Pancreas (tissue), 10 donors: Measurements from ENCODE around the gene BRIP1. TPM values are rescaled to one million over a fixed set of nuclear protein-coding genes. Genes with fewer than 3 reads are reported as not detected.

ENCODE experiments used
- ATAC-seq, 4 donors: fragments of 200-7000 bp; cut with Tn5 transposase; one replicate each; pipeline versions ENCODE4 v1.8.0 to v1.9.1; 2020; ENCODE audit warnings: mild to moderate bottlenecking in 4 of 4, moderate library complexity in 4 of 4
- DNase-seq, 6 donors: peaks; one replicate each; pipeline ENCODE4 v3.0.0-alpha.2; 2020
- FAIRE-seq: peaks from 2 replicates; lab custom pipeline; 2012; peaks lifted over from hg19 to GRCh38; lab: Jason Lieb, UNC
- H3K27ac ChIP-seq, 4 donors: fragments of 200-600 bp; sonication (generic); 1 replicate in 3 of 4; 2 replicates in 1 of 4; pipeline versions ENCODE4 v1.5.0 to v1.8.0; 2020
- H3K27me3 ChIP-seq, 4 donors: fragments of 200-600 bp; one replicate each; pipeline ENCODE4 v1.8.0; 2021
- H3K36me3 ChIP-seq, 3 donors: fragments of 200-600 bp; sonication (generic) in 1 of 3; one replicate each; pipeline versions ENCODE4 v1.5.0 to v1.8.0; 2020 to 2021
- H3K4me1 ChIP-seq, 3 donors: fragments of 200-600 bp; one replicate each; pipeline ENCODE4 v1.8.0; 2021
- H3K4me3 ChIP-seq, 4 donors: fragments of 200-600 bp; sonication (generic) in 2 of 4; one replicate each; pipeline versions ENCODE4 v1.5.0 to v1.8.0; 2020 to 2021
- H3K9me3 ChIP-seq, 4 donors: fragments of 200-600 bp; one replicate each; pipeline ENCODE4 v1.8.0; 2021
- CTCF ChIP-seq, 4 donors: fragments of 200-600 bp; sonication (generic) in 3 of 4; IDR thresholded peaks; one replicate each; pipeline versions ENCODE4 v1.5.0 to v1.8.0; 2021; ENCODE audit warnings: antibody characterized with exemption in 4 of 4
- whole genome bisulfite sequencing, 2 donors: extraction: QIAGEN DNeasy Blood & Tissue Kit; methylation state at CpG; one replicate each; pipeline ENCODE4 v1.1.7; 2013; 5-methylcytosine and 5-hydroxymethylcytosine counted together
- intact Hi-C, 3 donors: fragments of 100-400 bp; cut with DNase I; formaldehyde crosslinking; loops; one replicate each; pipeline versions ENCODE4 v1.11.1 to v1.14.2; 2022
- polyA plus RNA-seq, 2 donors: library from polyadenylated mRNA; stranded (reverse); fragments of 200-250 nt; gene quantifications; one replicate each; pipeline ENCODE4 v1.2.3, GENCODE V29; 2013
- total RNA-seq, 6 donors: library from RNA; stranded (reverse); fragmentation: NEBNext Ultra II Directional in 4 of 6; extraction: Animal tissue kit (Norgen Biotek cat#: 25700) in 4 of 6; gene quantifications; one replicate each; pipeline versions ENCODE4 v1.2.1 to v1.2.4, GENCODE V29; 2021 to 2023
- donor health status: healthy with polysubstance abuse.
- donor health status: DM: no; HTN: no; CAD: no; lungs with moderate emphysema.
- donor health status: DM: no; HTN: no; CAD: no.
- donor health status: control.
- donor health status: control.
- donor health status: Bipolar disorder and iron deficiency.
- donor health status: DM: yes; HTN: yes; CAD: no.
- donor health status: DM: no; HTN: no; CAD: no.
- donor health status: DM: no; HTN: no; CAD: no.
- donor health status: DM: yes; HTN: yes; CAD: no.

BRIP1 gene
- total and polyA plus RNA-seq, 8 donors: 0.09 to 0.59 (median 0.29) TPM

GRCh38 chr17:61739002-61739401, 124.3 kb downstream of the BRIP1 start:
- Histone ChIP-seq H3K27ac (no peak overlapping the region), H3K27me3 (no peaks in the 10 kb centered on the region), H3K4me3 (no peak overlapping the region), H3K9me3 (no peaks in the 10 kb centered on the region), H3K4me1 (no peaks in the 10 kb centered on the region), H3K36me3 (no peaks in the 10 kb centered on the region)
- FAIRE-seq (no peak), DNase-seq (no peak), ATAC-seq (no peak)
- intact Hi-C loops: no loop called here
- no peak for TF ChIP-seq CTCF (IDR thresholded peaks at IDR 0.05)

- intact Hi-C loops: no loop called here
- no peak for FAIRE-seq
- ATAC-seq: no peak
- H3K36me3 ChIP-seq: no peaks in the 10 kb centered on the region
- H3K9me3 ChIP-seq: no peaks in the 10 kb centered on the region
- H3K27ac ChIP-seq: no peak overlapping the region
- no peaks in the 10 kb centered on the region for H3K4me1 ChIP-seq
- no peak overlapping the region for H3K4me3 ChIP-seq
- no peaks in the 10 kb centered on the region for H3K27me3 ChIP-seq
- DNase-seq: no peak
- no peak for TF ChIP-seq CTCF (IDR thresholded peaks at IDR 0.05)
Observed at GRCh38 chr17:61738249-61738648, 125.1 kb downstream of the BRIP1 start.

GRCh38 chr17:61737820-61738219, 125.5 kb downstream of the BRIP1 start:
- H3K9me3 ChIP-seq: no peaks in the 10 kb centered on the region
- intact Hi-C loops: no loop called here
- no peak for FAIRE-seq
- H3K27me3 ChIP-seq: no peaks in the 10 kb centered on the region
- no peak for ATAC-seq
- no peaks in the 10 kb centered on the region for H3K36me3 ChIP-seq
- no peak overlapping the region for H3K27ac ChIP-seq
- DNase-seq: no peak
- 94 to 97% methylated on average over 4 of the region's 4 CpGs for WGBS, 2 donors
- no peaks in the 10 kb centered on the region for H3K4me1 ChIP-seq
- no peak overlapping the region for H3K4me3 ChIP-seq
- no peak for TF ChIP-seq CTCF (IDR thresholded peaks at IDR 0.05)

- H3K9me3 ChIP-seq: no peaks in the 10 kb centered on the region
- FAIRE-seq (no peak), ATAC-seq (no peak), DNase-seq (no peak)
- TF ChIP-seq CTCF (IDR thresholded peaks at IDR 0.05): no peak
- no peak overlapping the region for H3K4me3 ChIP-seq
- H3K36me3 ChIP-seq: no peaks in the 10 kb centered on the region
- no peak overlapping the region for H3K27ac ChIP-seq
- intact Hi-C loops: no loop called here
- H3K27me3 ChIP-seq: no peaks in the 10 kb centered on the region
- H3K4me1 ChIP-seq: no peaks in the 10 kb centered on the region
Observed at GRCh38 chr17:61736438-61736837, 126.9 kb downstream of the BRIP1 start.

- DNase-seq: no peak
- TF ChIP-seq CTCF (IDR thresholded peaks at IDR 0.05): no peak
- Histone ChIP-seq H3K27me3 (no peaks in the 10 kb centered on the region), H3K4me3 (no peak overlapping the region), H3K4me1 (no peaks in the 10 kb centered on the region), H3K27ac (no peak overlapping the region), H3K9me3 (no peaks in the 10 kb centered on the region), H3K36me3 (no peaks in the 10 kb centered on the region)
- no peak for ATAC-seq
- intact Hi-C loops: no loop called here
- no peak for FAIRE-seq
- 95% methylated on average over 2 of the region's 2 CpGs for WGBS, 2 donors
Observed at GRCh38 chr17:61735807-61736206, 127.5 kb downstream of the BRIP1 start.
